Pancreas (tissue), 10 donors: Measurements from ENCODE around the gene SCAMP4. TPM values are rescaled to one million over a fixed set of nuclear protein-coding genes. Genes with fewer than 3 reads are reported as not detected.

Source experiments
- ATAC-seq, 4 donors: fragments of 200-7000 bp; cut with Tn5 transposase; one replicate each; pipeline versions ENCODE4 v1.8.0 to v1.9.1; 2020; ENCODE audit warnings: mild to moderate bottlenecking in 4 of 4, moderate library complexity in 4 of 4
- DNase-seq, 6 donors: peaks; one replicate each; pipeline ENCODE4 v3.0.0-alpha.2; 2020
- FAIRE-seq: peaks from 2 replicates; lab custom pipeline; 2012; peaks lifted over from hg19 to GRCh38; lab: Jason Lieb, UNC
- H3K27ac ChIP-seq, 4 donors: fragments of 200-600 bp; sonication (generic); 1 replicate in 3 of 4; 2 replicates in 1 of 4; pipeline versions ENCODE4 v1.5.0 to v1.8.0; 2020
- H3K27me3 ChIP-seq, 4 donors: fragments of 200-600 bp; one replicate each; pipeline ENCODE4 v1.8.0; 2021
- H3K36me3 ChIP-seq, 3 donors: fragments of 200-600 bp; sonication (generic) in 1 of 3; one replicate each; pipeline versions ENCODE4 v1.5.0 to v1.8.0; 2020 to 2021
- H3K4me1 ChIP-seq, 3 donors: fragments of 200-600 bp; one replicate each; pipeline ENCODE4 v1.8.0; 2021
- H3K4me3 ChIP-seq, 4 donors: fragments of 200-600 bp; sonication (generic) in 2 of 4; one replicate each; pipeline versions ENCODE4 v1.5.0 to v1.8.0; 2020 to 2021
- H3K9me3 ChIP-seq, 4 donors: fragments of 200-600 bp; one replicate each; pipeline ENCODE4 v1.8.0; 2021
- WGBS, 2 donors: extraction: QIAGEN DNeasy Blood & Tissue Kit; methylation state at CpG; one replicate each; pipeline ENCODE4 v1.1.7; 2013; 5-methylcytosine and 5-hydroxymethylcytosine counted together
- intact Hi-C, 3 donors: fragments of 100-400 bp; cut with DNase I; formaldehyde crosslinking; loops; one replicate each; pipeline versions ENCODE4 v1.11.1 to v1.14.2; 2022
- polyA plus RNA-seq, 2 donors: library from polyadenylated mRNA; stranded (reverse); fragments of 200-250 nt; gene quantifications; one replicate each; pipeline ENCODE4 v1.2.3, GENCODE V29; 2013
- total RNA-seq, 6 donors: library from RNA; stranded (reverse); fragmentation: NEBNext Ultra II Directional in 4 of 6; extraction: Animal tissue kit (Norgen Biotek cat#: 25700) in 4 of 6; gene quantifications; one replicate each; pipeline versions ENCODE4 v1.2.1 to v1.2.4, GENCODE V29; 2021 to 2023
- TF ChIP-seq, protein P1 (sequence below), 4 donors: fragments of 200-600 bp; sonication (generic) in 3 of 4; IDR thresholded peaks; one replicate each; pipeline versions ENCODE4 v1.5.0 to v1.8.0; 2021; ENCODE audit warnings: antibody characterized with exemption in 4 of 4
- donor health status: healthy with polysubstance abuse.
- donor health status: DM: no; HTN: no; CAD: no; lungs with moderate emphysema.
- donor health status: DM: no; HTN: no; CAD: no.
- donor health status: control.
- donor health status: control.
- donor health status: Bipolar disorder and iron deficiency.
- donor health status: DM: yes; HTN: yes; CAD: no.
- donor health status: DM: no; HTN: no; CAD: no.
- donor health status: DM: no; HTN: no; CAD: no.
- donor health status: DM: yes; HTN: yes; CAD: no.

Gene SCAMP4
- total and polyA plus RNA-seq, 8 donors = 23.0 to 52.2 (median 31.4) TPM

DNA sequence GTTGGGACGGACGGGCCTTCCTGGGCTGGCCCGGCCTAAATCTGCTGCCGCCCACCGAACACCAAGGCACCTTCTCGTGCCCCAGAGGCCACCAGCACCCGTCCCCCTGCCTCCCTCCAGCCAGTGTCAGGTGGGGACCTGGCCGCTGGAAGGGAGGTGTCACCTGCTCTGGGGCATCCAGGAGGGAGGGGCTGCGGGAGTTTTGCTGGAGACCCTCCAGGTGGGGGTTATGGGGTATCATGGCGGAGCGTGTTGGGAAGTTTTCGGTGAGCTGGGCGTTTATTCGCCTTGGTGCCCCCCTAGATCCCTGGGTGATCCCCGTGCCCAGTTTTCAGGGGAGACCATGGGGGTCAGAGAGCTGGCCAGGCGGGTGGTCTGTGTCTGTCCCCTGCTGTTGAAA lies 45.4 kb downstream of the SCAMP4 start:
- FAIRE-seq (no peak), ATAC-seq (no peak), DNase-seq (no peak)
- H3K36me3 ChIP-seq = no peaks in the 10 kb centered on the region
- TF ChIP-seq, protein P1, sequence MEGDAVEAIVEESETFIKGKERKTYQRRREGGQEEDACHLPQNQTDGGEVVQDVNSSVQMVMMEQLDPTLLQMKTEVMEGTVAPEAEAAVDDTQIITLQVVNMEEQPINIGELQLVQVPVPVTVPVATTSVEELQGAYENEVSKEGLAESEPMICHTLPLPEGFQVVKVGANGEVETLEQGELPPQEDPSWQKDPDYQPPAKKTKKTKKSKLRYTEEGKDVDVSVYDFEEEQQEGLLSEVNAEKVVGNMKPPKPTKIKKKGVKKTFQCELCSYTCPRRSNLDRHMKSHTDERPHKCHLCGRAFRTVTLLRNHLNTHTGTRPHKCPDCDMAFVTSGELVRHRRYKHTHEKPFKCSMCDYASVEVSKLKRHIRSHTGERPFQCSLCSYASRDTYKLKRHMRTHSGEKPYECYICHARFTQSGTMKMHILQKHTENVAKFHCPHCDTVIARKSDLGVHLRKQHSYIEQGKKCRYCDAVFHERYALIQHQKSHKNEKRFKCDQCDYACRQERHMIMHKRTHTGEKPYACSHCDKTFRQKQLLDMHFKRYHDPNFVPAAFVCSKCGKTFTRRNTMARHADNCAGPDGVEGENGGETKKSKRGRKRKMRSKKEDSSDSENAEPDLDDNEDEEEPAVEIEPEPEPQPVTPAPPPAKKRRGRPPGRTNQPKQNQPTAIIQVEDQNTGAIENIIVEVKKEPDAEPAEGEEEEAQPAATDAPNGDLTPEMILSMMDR (IDR thresholded peaks at IDR 0.05) = no peak
- no peaks in the 10 kb centered on the region for H3K9me3 ChIP-seq
- no peaks in the 10 kb centered on the region for H3K4me1 ChIP-seq
- WGBS, 2 donors = 96 to 98% methylated on average over 15 to 16 of the region's 16 CpGs
- no peak overlapping the region for H3K27ac ChIP-seq
- intact Hi-C loops = no loop called here
- H3K27me3 ChIP-seq = no peaks in the 10 kb centered on the region
- no peak overlapping the region for H3K4me3 ChIP-seq

DNA sequence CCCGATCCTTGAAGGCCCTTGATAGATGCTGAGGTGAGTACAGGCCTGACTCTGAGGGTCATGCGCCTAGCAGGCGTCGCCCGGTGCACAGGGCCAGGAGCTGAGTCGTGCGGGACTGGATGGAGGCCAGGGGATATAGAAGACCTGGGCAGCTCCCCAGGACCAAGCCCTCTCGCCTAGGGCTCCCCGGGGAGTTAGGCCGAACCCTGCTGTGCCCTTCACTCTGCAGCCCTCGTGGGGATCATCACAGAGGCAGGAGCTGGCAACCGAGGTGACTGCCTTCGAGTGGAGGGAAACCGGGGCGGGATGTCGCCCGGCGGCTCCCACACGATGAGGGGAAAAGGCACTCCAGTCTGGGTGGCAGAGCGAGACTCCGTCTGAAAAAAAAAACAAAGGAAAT lies 47.4 kb downstream of the SCAMP4 start:
- H3K9me3 ChIP-seq = no peaks in the 10 kb centered on the region
- DNase-seq (no peak), ATAC-seq (no peak), FAIRE-seq (no peak)
- no peaks in the 10 kb centered on the region for H3K4me1 ChIP-seq
- H3K27me3 ChIP-seq = no peaks in the 10 kb centered on the region
- intact Hi-C loops = no loop called here
- no peak overlapping the region for H3K4me3 ChIP-seq
- 87 to 90% methylated on average over 21 of the region's 21 CpGs for WGBS, 2 donors
- TF ChIP-seq, protein P1 (IDR thresholded peaks at IDR 0.05) = no peak
- H3K36me3 ChIP-seq = no peaks in the 10 kb centered on the region
- H3K27ac ChIP-seq = no peak overlapping the region

DNA sequence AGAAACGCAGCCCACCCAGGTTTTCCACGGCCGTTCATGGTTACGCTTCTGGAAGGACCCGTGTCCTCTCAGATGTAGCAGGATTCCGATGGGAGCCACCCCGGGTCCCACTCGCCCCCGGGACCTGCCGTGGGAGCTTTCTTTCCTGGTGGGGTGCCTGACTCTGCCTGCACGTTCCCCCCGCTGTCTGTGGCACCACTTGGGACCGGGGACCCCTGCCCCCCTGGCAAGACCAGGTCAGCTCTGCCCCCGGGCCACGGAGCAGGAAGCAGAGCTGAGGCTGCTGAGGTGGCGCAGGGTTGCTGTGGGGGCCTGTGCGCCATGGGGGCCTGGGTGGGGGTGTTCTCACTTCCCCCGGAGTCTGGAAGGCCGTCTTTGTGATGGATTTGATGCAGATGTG lies 47.8 kb downstream of the SCAMP4 start:
- 91 to 93% methylated on average over 18 to 19 of the region's 19 CpGs for WGBS, 2 donors
- no peak for FAIRE-seq
- Histone ChIP-seq H3K36me3 (no peaks in the 10 kb centered on the region), H3K27ac (no peak overlapping the region), H3K27me3 (no peaks in the 10 kb centered on the region), H3K9me3 (no peaks in the 10 kb centered on the region), H3K4me1 (no peaks in the 10 kb centered on the region), H3K4me3 (no peak overlapping the region)
- TF ChIP-seq, protein P1 (IDR thresholded peaks at IDR 0.05) = no peak
- DNase-seq = no peak
- intact Hi-C loops = no loop called here
- no peak for ATAC-seq

DNA sequence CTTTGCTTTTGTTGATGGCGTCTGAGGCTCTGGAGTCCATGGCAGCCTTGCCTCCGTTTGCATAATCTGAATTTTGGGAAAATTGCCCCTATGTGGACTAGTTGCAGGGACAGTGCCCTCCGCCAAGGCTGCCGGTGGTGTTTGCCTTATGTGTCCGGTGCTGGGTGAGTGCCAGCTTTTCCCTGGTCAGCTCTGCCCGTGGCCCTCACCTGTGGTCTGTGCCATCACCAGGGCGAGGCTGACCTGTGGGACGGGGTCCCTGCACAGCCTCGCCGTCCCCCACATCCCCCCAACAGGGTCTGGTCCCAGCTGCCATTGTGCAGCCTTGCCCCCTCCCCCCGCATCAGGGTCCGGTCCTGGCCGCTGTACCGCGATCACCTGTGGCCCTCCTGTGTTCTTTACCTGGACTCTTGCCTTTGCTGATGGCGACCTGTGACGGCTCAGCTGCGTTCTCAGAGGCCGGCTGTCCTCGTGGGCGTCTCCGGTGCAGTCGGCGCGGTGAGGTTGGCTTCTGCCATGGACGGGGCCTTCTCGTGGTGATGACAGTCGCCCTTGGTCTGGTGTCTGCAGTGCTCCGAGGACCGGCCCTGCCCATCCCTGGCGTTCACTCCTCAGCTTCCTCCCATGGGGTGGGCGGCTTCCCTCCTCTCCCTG lies 48.4 kb downstream of the SCAMP4 start:
- no peaks in the 10 kb centered on the region for H3K36me3 ChIP-seq
- peak in 2 of 6 donors; percentile 55 to 56 for DNase-seq
- H3K4me3 ChIP-seq = no peak overlapping the region
- 88 to 92% methylated on average over 30 to 32 of the region's 32 CpGs for WGBS, 2 donors
- TF ChIP-seq, protein P1 (IDR thresholded peaks at IDR 0.05) = no peak
- no peak for ATAC-seq
- no peaks in the 10 kb centered on the region for H3K27me3 ChIP-seq
- intact Hi-C loops = no loop called here
- H3K9me3 ChIP-seq = no peaks in the 10 kb centered on the region
- no peaks in the 10 kb centered on the region for H3K4me1 ChIP-seq
- no peak for FAIRE-seq
- no peak overlapping the region for H3K27ac ChIP-seq

DNA sequence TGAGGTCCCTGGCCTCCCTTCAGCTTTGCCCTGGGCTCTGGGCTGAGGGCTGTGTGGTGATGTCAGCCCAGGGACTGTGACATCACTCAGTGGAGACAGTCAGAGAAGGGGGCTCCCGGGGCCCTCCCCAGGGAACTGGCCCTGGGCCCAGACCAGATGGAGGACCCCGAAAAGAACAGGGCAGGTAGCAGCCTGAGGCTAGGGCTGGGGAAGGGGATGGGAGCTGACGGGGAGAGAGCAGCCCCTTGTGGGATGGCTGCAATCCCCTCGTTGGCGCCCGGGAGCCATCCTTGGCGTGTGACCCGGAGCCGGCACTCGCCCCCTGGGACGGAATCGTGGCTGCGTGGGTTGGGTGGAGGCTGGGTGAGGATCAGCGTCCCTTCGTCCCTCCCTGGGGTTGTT lies 49.3 kb downstream of the SCAMP4 start:
- intact Hi-C loops = no loop called here
- Histone ChIP-seq H3K27me3 (no peaks in the 10 kb centered on the region), H3K9me3 (no peaks in the 10 kb centered on the region), H3K27ac (no peak overlapping the region), H3K4me3 (no peak overlapping the region), H3K36me3 (no peaks in the 10 kb centered on the region), H3K4me1 (no peaks in the 10 kb centered on the region)
- DNase-seq (peak in 1 of 6 donors; percentile 52), FAIRE-seq (no peak), ATAC-seq (no peak)
- 94 to 95% methylated on average over 15 of the region's 15 CpGs for WGBS, 2 donors
- TF ChIP-seq, protein P1 (IDR thresholded peaks at IDR 0.05) = no peak
